SK-N-MC (cell line): ENCODE results near the gene FAM131C.

Source experiments
- EZH2 ChIP-seq: fragments of 200-600 bp; sonication (generic); IDR thresholded peaks from one replicate; pipeline ENCODE4 v1.6.1; 2017; ENCODE audit warnings: antibody characterized with exemption
- POLR2AphosphoS5 ChIP-seq: IDR thresholded peaks from 2 replicates; pipeline ENCODE4 v1.6.1; 2012; ENCODE audit warnings: mild to moderate bottlenecking, low read depth, low read length, borderline replicate concordance

DNA sequence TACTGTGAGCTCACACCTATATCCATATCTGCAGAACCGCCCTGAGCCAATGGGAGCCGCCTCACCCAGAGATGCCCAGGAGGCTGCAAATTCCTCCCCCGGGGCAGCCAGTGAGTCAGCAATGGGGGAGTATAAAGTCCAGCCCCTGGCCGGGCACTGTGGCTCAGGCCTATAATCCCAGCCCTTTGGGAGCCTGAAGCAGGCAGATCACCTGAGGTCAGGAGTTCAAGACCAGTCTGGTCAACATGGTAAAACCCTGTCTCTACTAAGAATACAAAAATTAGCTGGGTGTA lies 34.9 kb downstream of the FAM131C start:
- TF ChIP-seq EZH2 (no peak), POLR2AphosphoS5 (no peak)
